Measurements from ENCODE around the gene RADX. TPM values are rescaled to one million over a fixed set of nuclear protein-coding genes. Genes with fewer than 3 reads are reported as not detected.
"Not testable (repeated sequence)": the region's sequence is repeated elsewhere in the genome, so short reads cannot be mapped to it uniquely, and the experiment has no call there.

Gene RADX
- polyA plus RNA-seq, 1 donor (not counting 4 experiments of a cell fraction or from before 2014, with no cell fraction given) = 6.3 TPM

GRCh38 chrX:106631615-106632014 is 19.8 kb downstream of the RADX start:
- H3K27me3 ChIP-seq (ENCODE audit: control insufficient read depth, extremely low read depth, insufficient read depth, low read length) = no peaks in the 10 kb centered on the region
- H3K9me1 ChIP-seq (ENCODE audit: control insufficient read depth, extremely low read depth, insufficient read depth, low read length) = no peaks in the 10 kb centered on the region
- H3K79me2 ChIP-seq (ENCODE audit: control insufficient read depth, insufficient read depth, low read length) = no peaks in the 10 kb centered on the region
- no peak overlapping the region for H2AFZ ChIP-seq (ENCODE audit: control insufficient read depth, low read length)
- H3K9me3 ChIP-seq (ENCODE audit: control insufficient read depth, low read depth, low read length) = no peaks in the 10 kb centered on the region
- H4K20me1 ChIP-seq (ENCODE audit: control insufficient read depth, extremely low read depth, insufficient read depth, low read length) = no peaks in the 10 kb centered on the region
- dilution Hi-C loops (cut with MboI; ENCODE audit: extremely low pct_ligation_motif_present, low sequenced_read_pairs) = no loop called here
- H3K4me1 ChIP-seq (ENCODE audit: control insufficient read depth, extremely low read depth, insufficient read depth, low read length) = no peaks in the 10 kb centered on the region
- TF ChIP-seq CTCF (optimal IDR thresholded peaks at IDR 0.05 in 1 of 3, IDR thresholded peaks at IDR 0.05 in 1 of 3, conservative IDR thresholded peaks at IDR 0.05 in 1 of 3; ENCODE audit: extremely low read depth in 1 of 3, insufficient read depth in 2 of 3, low read length in 3 of 3) = no peak
- no peak for TF ChIP-seq EZH2 (IDR thresholded peaks at IDR 0.05; ENCODE audit: low read length)
- no peak overlapping the region for H3K27ac ChIP-seq (ENCODE audit: control insufficient read depth, insufficient read depth, low read length)
- DNase-seq (ENCODE audit: low read depth, low spot score) (no peak), FAIRE-seq (no peak)
- H3K4me3 ChIP-seq (ENCODE audit: control insufficient read depth in 2 of 3, extremely low read depth in 1 of 3, insufficient read depth in 2 of 3, low read depth in 1 of 3, low read length in 3 of 3) = no peak overlapping the region
- no peak overlapping the region for H3K4me2 ChIP-seq (ENCODE audit: control insufficient read depth, extremely low read depth, insufficient read depth, low read depth, low read length)
- no peaks in the 10 kb centered on the region for H3K36me3 ChIP-seq (ENCODE audit: control insufficient read depth in 2 of 2, extremely low read depth in 1 of 2, insufficient read depth in 2 of 2, low read length in 2 of 2)
- H3K9ac ChIP-seq (ENCODE audit: control insufficient read depth, extremely low read depth, insufficient read depth, low read length) = no peak overlapping the region

GRCh38 chrX:106649523-106650428 is 38.0 kb downstream of the RADX start:
- Histone ChIP-seq H3K27me3 (ENCODE audit: control insufficient read depth, extremely low read depth, insufficient read depth, low read length) (no peaks in the 10 kb centered on the region), H4K20me1 (ENCODE audit: control insufficient read depth, extremely low read depth, insufficient read depth, low read length) (no peaks in the 10 kb centered on the region), H3K4me2 (ENCODE audit: control insufficient read depth, extremely low read depth, insufficient read depth, low read depth, low read length) (no peak overlapping the region), H3K36me3 (ENCODE audit: control insufficient read depth in 2 of 2, extremely low read depth in 1 of 2, insufficient read depth in 2 of 2, low read length in 2 of 2) (no peaks in the 10 kb centered on the region), H2AFZ (ENCODE audit: control insufficient read depth, low read length) (no peak overlapping the region), H3K27ac (ENCODE audit: control insufficient read depth, insufficient read depth, low read length) (no peak overlapping the region), H3K9ac (ENCODE audit: control insufficient read depth, extremely low read depth, insufficient read depth, low read length) (no peak overlapping the region), H3K4me3 (ENCODE audit: control insufficient read depth in 2 of 3, extremely low read depth in 1 of 3, insufficient read depth in 2 of 3, low read depth in 1 of 3, low read length in 3 of 3) (no peak overlapping the region), H3K9me1 (ENCODE audit: control insufficient read depth, extremely low read depth, insufficient read depth, low read length) (no peaks in the 10 kb centered on the region), H3K79me2 (ENCODE audit: control insufficient read depth, insufficient read depth, low read length) (no peaks in the 10 kb centered on the region), H3K9me3 (ENCODE audit: control insufficient read depth, low read depth, low read length) (no peaks in the 10 kb centered on the region), H3K4me1 (ENCODE audit: control insufficient read depth, extremely low read depth, insufficient read depth, low read length) (no peaks in the 10 kb centered on the region)
- dilution Hi-C loops (cut with MboI; ENCODE audit: extremely low pct_ligation_motif_present, low sequenced_read_pairs) = no loop called here
- FAIRE-seq (no peak), DNase-seq (ENCODE audit: low read depth, low spot score) (no peak)
- TF ChIP-seq CTCF (optimal IDR thresholded peaks at IDR 0.05 in 1 of 3, IDR thresholded peaks at IDR 0.05 in 1 of 3, conservative IDR thresholded peaks at IDR 0.05 in 1 of 3; ENCODE audit: extremely low read depth in 1 of 3, insufficient read depth in 2 of 3, low read length in 3 of 3) = no peak
- no peak for TF ChIP-seq EZH2 (IDR thresholded peaks at IDR 0.05; ENCODE audit: low read length)

- H2AFZ ChIP-seq (ENCODE audit: control insufficient read depth, low read length); H3K9me3 ChIP-seq (ENCODE audit: control insufficient read depth, low read depth, low read length); FAIRE-seq; H3K27ac ChIP-seq (ENCODE audit: control insufficient read depth, insufficient read depth, low read length); H3K27me3 ChIP-seq (ENCODE audit: control insufficient read depth, extremely low read depth, insufficient read depth, low read length); H3K4me3 ChIP-seq (ENCODE audit: control insufficient read depth in 2 of 3, extremely low read depth in 1 of 3, insufficient read depth in 2 of 3, low read depth in 1 of 3, low read length in 3 of 3); dilution Hi-C loops (cut with MboI; ENCODE audit: extremely low pct_ligation_motif_present, low sequenced_read_pairs); H3K9me1 ChIP-seq (ENCODE audit: control insufficient read depth, extremely low read depth, insufficient read depth, low read length); H3K36me3 ChIP-seq (ENCODE audit: control insufficient read depth in 2 of 2, extremely low read depth in 1 of 2, insufficient read depth in 2 of 2, low read length in 2 of 2); H3K9ac ChIP-seq (ENCODE audit: control insufficient read depth, extremely low read depth, insufficient read depth, low read length); H3K4me1 ChIP-seq (ENCODE audit: control insufficient read depth, extremely low read depth, insufficient read depth, low read length); DNase-seq (ENCODE audit: low read depth, low spot score); H3K79me2 ChIP-seq (ENCODE audit: control insufficient read depth, insufficient read depth, low read length); H4K20me1 ChIP-seq (ENCODE audit: control insufficient read depth, extremely low read depth, insufficient read depth, low read length); H3K4me2 ChIP-seq (ENCODE audit: control insufficient read depth, extremely low read depth, insufficient read depth, low read depth, low read length): not testable (repeated sequence)
These were observed 41.8 kb downstream of the RADX start for GRCh38 chrX:106653625-106654024.

Data from keratinocyte (primary cell).